Skeletal muscle tissue (tissue), 4 donors: ENCODE results near the gene PUS1. TPM values are rescaled to one million over a fixed set of nuclear protein-coding genes. Genes with fewer than 3 reads are reported as not detected.

ENCODE experiments used
- H3K27ac ChIP-seq: one replicate; pipeline ENCODE4 v1.7.0; 2013; ENCODE audit warnings: mild to moderate bottlenecking, low read depth, low read length, inconsistent platforms
- H3K27me3 ChIP-seq, 3 donors: one replicate each; pipeline ENCODE4 v1.7.0; 2013; ENCODE audit warnings: low read length in 3 of 3; ENCODE audit not compliant: control insufficient read depth in 3 of 3, insufficient read depth in 3 of 3
- H3K36me3 ChIP-seq, 3 donors: one replicate each; pipeline ENCODE4 v1.7.0; 2013; ENCODE audit warnings: low read length in 3 of 3; ENCODE audit not compliant: control insufficient read depth in 3 of 3, insufficient read depth in 3 of 3
- H3K4me1 ChIP-seq, 3 donors: one replicate each; pipeline ENCODE4 v1.7.0; 2013; ENCODE audit warnings: low read length in 3 of 3, mild to moderate bottlenecking in 3 of 3; ENCODE audit not compliant: control insufficient read depth in 3 of 3, insufficient read depth in 3 of 3
- H3K4me3 ChIP-seq, 3 donors: one replicate each; pipeline ENCODE4 v1.7.0; 2013; ENCODE audit warnings: low read length in 3 of 3
- H3K9ac ChIP-seq, 3 donors: one replicate each; pipeline ENCODE4 v1.7.0; 2013; ENCODE audit warnings: low read length in 3 of 3, mild to moderate bottlenecking in 3 of 3, moderate library complexity in 2 of 3, low read depth in 1 of 3
- H3K9me3 ChIP-seq, 3 donors: one replicate each; pipeline ENCODE4 v1.7.0; 2013; ENCODE audit warnings: low read length in 3 of 3; ENCODE audit not compliant: control insufficient read depth in 3 of 3
- total RNA-seq: library from RNA; depleted of rRNA; stranded (reverse); fragments of >200 nt; gene quantifications from one replicate; pipeline ENCODE4 v1.2.3, GENCODE V29; 2014
- donor health status: Osteomylitis.

The PUS1 gene
- total RNA-seq, 1 donor from 2014 or later = 4.7 TPM

DNA sequence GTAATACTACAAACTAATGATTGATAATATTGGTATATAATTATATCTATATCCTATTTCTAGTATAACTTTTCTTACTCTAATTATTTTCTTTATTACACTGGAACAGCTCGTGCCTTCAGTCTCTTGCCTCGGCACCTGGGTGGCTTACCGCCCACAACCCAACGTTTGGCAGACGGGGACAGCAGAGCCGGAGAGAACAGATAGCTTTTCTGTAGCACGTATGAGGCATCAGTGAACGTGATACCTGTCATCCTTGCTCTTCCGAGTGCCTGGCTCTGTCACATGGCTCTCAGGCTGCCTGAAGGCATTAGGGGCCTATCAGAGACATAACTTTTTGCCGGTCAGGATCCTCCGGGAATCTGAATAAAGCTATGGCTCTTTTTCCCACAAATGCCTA is 5.5 kb downstream of the PUS1 start:
- Histone ChIP-seq H3K4me3 (no peak overlapping the region), H3K36me3 (peaks cover 28 to 40% (median 37%) of the 10 kb centered on the region in 3 donors), H3K27me3 (no peaks in the 10 kb centered on the region)

GRCh38 chr12:131938082-131938481 is 9.0 kb downstream of the PUS1 start:
- peaks cover 32 to 47% (median 36%) of the 10 kb centered on the region in 3 donors for H3K36me3 ChIP-seq

More for the DNA sequence above, 5.5 kb downstream of the PUS1 start:
- no peak overlapping the region for H3K27ac ChIP-seq
- H3K9ac ChIP-seq = no peak overlapping the region
- no peaks in the 10 kb centered on the region for H3K9me3 ChIP-seq
- peaks cover 6 to 11% (median 7%) of the 10 kb centered on the region in 3 donors for H3K4me1 ChIP-seq

DNA sequence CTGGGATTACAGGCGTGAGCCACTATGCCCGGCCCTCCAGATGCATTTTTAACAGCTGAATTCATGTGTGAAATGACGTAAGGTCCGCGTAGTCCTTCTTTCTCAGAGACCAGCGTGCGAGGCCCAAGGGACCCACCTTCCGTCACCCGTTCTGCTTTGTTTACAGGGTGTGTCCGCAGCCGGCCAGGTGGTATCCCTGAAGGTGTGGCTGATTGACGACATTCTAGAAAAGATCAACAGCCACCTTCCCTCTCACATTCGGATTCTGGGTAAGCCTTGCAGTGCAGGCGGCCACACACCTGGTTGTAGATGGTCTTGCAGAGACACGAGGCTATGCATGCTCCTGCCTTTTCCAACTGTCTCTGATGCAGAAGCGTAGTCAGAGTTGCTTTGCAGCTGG is 9.9 kb downstream of the PUS1 start:
- Histone ChIP-seq H3K27ac (no peak overlapping the region), H3K36me3 (peaks cover 29 to 38% (median 31%) of the 10 kb centered on the region in 3 donors), H3K9me3 (no peaks in the 10 kb centered on the region), H3K4me1 (no peaks in the 10 kb centered on the region), H3K4me3 (no peak overlapping the region), H3K27me3 (no peaks in the 10 kb centered on the region), H3K9ac (no peak overlapping the region)

More at GRCh38 chr12:131938082-131938481, 9.0 kb downstream of the PUS1 start:
- Histone ChIP-seq H3K4me1 (no peaks in the 10 kb centered on the region), H3K9me3 (no peaks in the 10 kb centered on the region), H3K4me3 (no peak overlapping the region), H3K27me3 (no peaks in the 10 kb centered on the region), H3K27ac (no peak overlapping the region), H3K9ac (no peak overlapping the region)

DNA sequence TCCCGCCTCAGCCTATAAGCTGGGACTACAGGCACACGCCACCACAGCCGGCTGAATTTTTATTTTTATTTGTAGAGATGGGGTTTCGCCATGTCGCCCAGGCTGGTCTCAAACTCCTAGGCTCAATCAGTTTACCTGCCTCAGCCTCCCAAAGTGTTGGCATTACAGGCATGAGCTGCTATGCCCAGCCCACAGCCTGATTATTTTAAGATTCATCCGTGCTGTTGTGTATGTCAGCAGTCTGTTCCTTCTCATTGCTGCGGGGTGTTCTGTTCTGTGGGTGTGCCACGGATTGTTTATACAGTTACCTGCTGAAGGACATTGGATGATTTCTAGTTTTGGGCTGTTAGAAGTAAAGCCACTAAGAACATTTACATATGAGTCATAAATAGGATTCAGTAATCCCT is 11.1 kb downstream of the PUS1 start:
- Histone ChIP-seq H3K4me1 (no peaks in the 10 kb centered on the region), H3K27ac (no peak overlapping the region), H3K27me3 (no peaks in the 10 kb centered on the region), H3K36me3 (peaks cover 22 to 32% (median 28%) of the 10 kb centered on the region in 3 donors), H3K9me3 (no peaks in the 10 kb centered on the region), H3K4me3 (no peak overlapping the region), H3K9ac (no peak overlapping the region)

DNA sequence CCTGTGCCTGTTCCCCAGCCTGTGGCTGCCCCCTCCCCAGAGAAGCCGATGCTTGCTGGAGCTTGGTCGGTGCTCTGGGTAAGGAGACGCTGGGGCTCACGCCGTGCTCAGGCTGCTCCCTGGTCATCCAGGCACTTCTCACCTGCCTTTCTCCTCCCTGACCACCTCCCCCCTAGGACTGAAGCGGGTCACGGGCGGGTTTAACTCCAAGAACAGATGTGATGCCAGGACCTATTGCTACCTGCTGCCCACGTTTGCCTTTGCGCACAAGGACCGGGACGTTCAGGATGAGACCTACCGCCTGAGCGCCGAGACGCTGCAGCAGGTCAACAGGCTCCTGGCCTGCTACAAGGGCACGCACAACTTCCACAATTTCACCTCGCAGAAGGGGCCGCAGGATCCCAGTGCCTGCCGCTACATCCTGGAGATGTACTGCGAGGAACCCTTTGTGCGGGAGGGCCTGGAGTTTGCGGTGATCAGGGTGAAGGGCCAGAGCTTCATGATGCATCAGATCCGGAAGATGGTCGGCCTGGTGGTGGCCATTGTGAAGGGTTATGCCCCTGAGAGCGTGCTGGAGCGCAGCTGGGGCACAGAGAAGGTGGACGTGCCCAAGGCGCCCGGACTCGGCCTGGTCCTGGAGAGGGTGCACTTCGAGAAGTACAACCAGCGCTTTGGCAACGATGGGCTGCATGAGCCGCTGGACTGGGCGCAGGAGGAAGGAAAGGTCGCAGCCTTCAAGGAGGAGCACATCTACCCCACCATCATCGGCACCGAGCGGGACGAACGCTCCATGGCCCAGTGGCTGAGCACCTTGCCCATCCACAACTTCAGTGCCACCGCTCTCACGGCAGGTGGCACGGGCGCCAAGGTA is 12.3 kb downstream of the PUS1 start:
- Histone ChIP-seq H3K27me3 (no peaks in the 10 kb centered on the region), H3K4me3 (no peak overlapping the region), H3K27ac (no peak overlapping the region), H3K9me3 (no peaks in the 10 kb centered on the region), H3K36me3 (peaks cover 22 to 32% (median 27%) of the 10 kb centered on the region in 3 donors), H3K9ac (no peak overlapping the region), H3K4me1 (no peaks in the 10 kb centered on the region)

- Histone ChIP-seq H3K9ac (no peak overlapping the region), H3K4me3 (no peak overlapping the region), H3K4me1 (no peaks in the 10 kb centered on the region), H3K9me3 (no peaks in the 10 kb centered on the region), H3K27me3 (no peaks in the 10 kb centered on the region), H3K36me3 (peaks cover 22 to 32% (median 25%) of the 10 kb centered on the region in 3 donors), H3K27ac (no peak overlapping the region)
Measured at GRCh38 chr12:131941987-131942341, 12.9 kb downstream of the PUS1 start.

GRCh38 chr12:131942671-131943070 is 13.6 kb downstream of the PUS1 start:
- H3K9ac ChIP-seq = no peak overlapping the region
- H3K27me3 ChIP-seq = no peaks in the 10 kb centered on the region
- peaks cover 0 to 4% (median 3%) of the 10 kb centered on the region in 3 donors for H3K4me1 ChIP-seq
- H3K36me3 ChIP-seq = peaks cover 22 to 32% (median 25%) of the 10 kb centered on the region in 3 donors
- no peaks in the 10 kb centered on the region for H3K9me3 ChIP-seq
- H3K4me3 ChIP-seq = no peak overlapping the region
- no peak overlapping the region for H3K27ac ChIP-seq

DNA sequence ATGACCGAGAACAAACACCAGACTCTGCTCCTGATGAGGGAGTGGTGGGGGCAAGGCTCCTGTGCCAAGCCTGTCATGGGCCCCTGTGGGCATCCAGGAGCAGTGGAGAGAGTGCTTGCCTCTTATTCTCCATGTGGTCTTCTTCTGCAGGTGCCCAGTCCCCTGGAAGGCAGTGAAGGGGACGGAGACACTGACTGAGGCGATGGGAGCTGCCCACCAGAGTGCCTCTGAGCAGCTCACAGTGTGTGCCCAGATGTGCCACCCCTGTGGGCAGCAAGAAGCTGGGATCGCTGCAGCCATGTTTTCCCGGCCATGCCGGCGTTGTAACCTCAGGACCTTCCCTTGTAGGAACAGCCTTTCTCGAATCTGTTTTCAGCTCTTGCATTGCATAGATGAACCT is 14.3 kb downstream of the PUS1 start:
- H3K27me3 ChIP-seq = no peaks in the 10 kb centered on the region
- peaks cover 0 to 4% (median 3%) of the 10 kb centered on the region in 3 donors for H3K4me1 ChIP-seq
- no peaks in the 10 kb centered on the region for H3K9me3 ChIP-seq
- H3K4me3 ChIP-seq = no peak overlapping the region
- no peak overlapping the region for H3K27ac ChIP-seq
- peaks cover 22 to 32% (median 25%) of the 10 kb centered on the region in 3 donors for H3K36me3 ChIP-seq
- no peak overlapping the region for H3K9ac ChIP-seq

DNA sequence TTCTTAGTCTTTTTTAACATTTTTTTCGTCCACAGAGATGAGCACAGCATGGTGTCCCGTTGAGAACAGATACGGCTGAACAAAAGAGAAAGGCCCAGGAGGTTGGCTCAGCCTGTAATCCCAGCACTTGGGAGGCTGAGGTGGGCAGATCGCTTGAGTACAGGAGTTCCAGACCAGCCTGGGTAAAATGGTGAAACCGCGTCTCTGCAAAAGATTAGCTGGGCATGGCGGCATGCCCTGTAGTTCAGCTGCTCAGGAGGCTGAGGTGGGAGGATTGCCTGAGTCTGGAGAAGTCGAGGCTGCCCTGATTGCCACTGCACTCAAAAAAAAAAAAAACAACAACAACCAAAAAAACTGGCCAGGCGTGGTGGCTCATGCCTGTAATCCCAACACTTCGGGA is 14.8 kb downstream of the PUS1 start:
- Histone ChIP-seq H3K4me3 (no peak overlapping the region), H3K4me1 (peaks cover 0 to 4% (median 3%) of the 10 kb centered on the region in 3 donors), H3K9ac (no peak overlapping the region), H3K27me3 (no peaks in the 10 kb centered on the region), H3K9me3 (no peaks in the 10 kb centered on the region), H3K27ac (no peak overlapping the region), H3K36me3 (peaks cover 22 to 32% (median 25%) of the 10 kb centered on the region in 3 donors)

- H3K4me1 ChIP-seq = peaks cover 0 to 5% (median 4%) of the 10 kb centered on the region in 3 donors
- no peak overlapping the region for H3K4me3 ChIP-seq
- no peaks in the 10 kb centered on the region for H3K27me3 ChIP-seq
- no peaks in the 10 kb centered on the region for H3K9me3 ChIP-seq
- no peak overlapping the region for H3K27ac ChIP-seq
- no peak overlapping the region for H3K9ac ChIP-seq
- H3K36me3 ChIP-seq = peaks cover 20 to 25% (median 22%) of the 10 kb centered on the region in 3 donors
Measured at GRCh38 chr12:131944601-131945251, 15.7 kb downstream of the PUS1 start.
